Measurements from ENCODE around the gene LRP1B.

GRCh38 chr2:140770645-140771044 lies 1360.2 kb downstream of the LRP1B start:
- TF ChIP-seq YY1 (IDR thresholded peaks at IDR 0.05; ENCODE audit: insufficient read depth, insufficient read length) (no peak), ZNF274 (IDR thresholded peaks at IDR 0.05; ENCODE audit: low read depth, low read length) (no peak), SUZ12 (IDR thresholded peaks at IDR 0.05; ENCODE audit: extremely low read depth, insufficient read depth, insufficient read length) (no peak)

Data from NT2/D1 (cell line).